Activated CD8-positive, alpha-beta memory T cell treated with anti-CD3 and anti-CD28 coated beads, Interleukin-2, amount 50 U/mL, for 24 hours (primary cell): ENCODE results near the gene ST7L.

Experiments used
- DNase-seq: peaks from one replicate; pipeline ENCODE4 v3.0.0-alpha.2; 2020; ENCODE audit errors: extremely low read depth

Gene ST7L

GRCh38 chr1:112618114-112618720 is 724 bp downstream of the ST7L start:
- no peak for DNase-seq

DNA sequence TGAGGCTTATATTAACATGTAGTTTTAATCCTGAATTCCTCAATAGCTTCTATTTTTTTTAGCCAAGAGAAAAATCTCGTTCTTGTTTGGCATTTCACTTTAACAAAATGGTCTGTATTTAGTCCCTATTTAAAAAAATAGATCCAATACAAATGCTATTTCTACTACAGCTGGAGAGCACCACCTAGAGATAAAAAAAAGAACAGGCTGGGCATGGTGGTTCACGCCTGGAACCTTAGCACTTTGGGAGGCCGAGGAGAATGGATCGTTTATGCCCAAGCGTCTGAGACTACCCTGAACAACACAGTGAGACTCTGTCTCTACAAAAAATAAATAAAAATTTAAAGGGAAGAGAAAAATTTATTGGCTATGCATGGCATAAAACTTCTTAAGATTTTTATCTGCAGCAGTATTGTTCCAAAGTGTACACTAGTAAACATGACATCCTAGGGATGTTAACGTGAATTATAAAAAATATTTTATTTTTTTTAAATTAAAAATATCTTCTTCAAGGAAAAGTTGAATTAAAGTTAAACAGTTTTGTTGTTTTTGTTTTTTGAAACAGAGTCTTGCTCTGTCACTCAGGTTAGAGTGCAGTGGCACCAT is 4.4 kb downstream of the ST7L start:
- DNase-seq, result no peak

- DNase-seq, result no peak
These were observed 13.2 kb downstream of the ST7L start for GRCh38 chr1:112605633-112606327.

GRCh38 chr1:112603541-112603940 is 15.4 kb downstream of the ST7L start:
- no peak for DNase-seq

GRCh38 chr1:112603012-112603411 is 15.9 kb downstream of the ST7L start:
- DNase-seq, result no peak

- no peak for DNase-seq
These were observed 19.5 kb downstream of the ST7L start for GRCh38 chr1:112599477-112599876.

DNA sequence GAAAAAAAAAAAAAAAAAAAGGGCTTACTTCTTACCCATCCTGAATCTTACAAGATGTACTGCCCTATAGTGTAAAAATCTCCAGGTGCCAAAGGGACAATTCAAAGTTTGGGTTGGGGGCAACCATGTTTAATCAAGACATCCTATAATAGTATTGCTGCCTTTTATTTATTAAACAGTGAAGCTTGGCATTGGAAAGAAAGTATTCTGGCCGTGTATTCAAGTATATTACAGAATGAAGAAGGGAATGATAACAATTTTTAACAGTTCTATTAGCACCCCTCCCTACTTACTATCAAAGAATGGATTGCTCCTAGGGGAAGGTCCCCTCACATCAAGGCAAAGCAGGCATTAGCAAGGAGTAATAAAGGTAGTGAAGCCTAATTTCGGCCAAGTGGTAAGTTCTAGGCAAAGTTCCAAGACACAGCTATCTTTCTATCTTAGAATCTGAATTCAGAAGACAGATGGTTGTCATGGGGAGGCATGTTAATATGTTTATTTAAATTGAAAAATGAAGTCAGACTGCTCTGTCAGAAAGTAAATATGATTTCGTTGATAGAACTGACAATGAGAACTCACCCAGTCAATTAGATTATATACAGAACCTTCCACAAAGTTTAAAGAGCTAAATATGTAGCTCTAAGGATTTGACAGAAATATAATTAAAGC is 24.6 kb downstream of the ST7L start:
- DNase-seq, result no peak

- DNase-seq, result no peak
These were observed 29.2 kb downstream of the ST7L start for GRCh38 chr1:112589766-112590165.

GRCh38 chr1:112583366-112583765 is 35.6 kb downstream of the ST7L start:
- no peak for DNase-seq

DNA sequence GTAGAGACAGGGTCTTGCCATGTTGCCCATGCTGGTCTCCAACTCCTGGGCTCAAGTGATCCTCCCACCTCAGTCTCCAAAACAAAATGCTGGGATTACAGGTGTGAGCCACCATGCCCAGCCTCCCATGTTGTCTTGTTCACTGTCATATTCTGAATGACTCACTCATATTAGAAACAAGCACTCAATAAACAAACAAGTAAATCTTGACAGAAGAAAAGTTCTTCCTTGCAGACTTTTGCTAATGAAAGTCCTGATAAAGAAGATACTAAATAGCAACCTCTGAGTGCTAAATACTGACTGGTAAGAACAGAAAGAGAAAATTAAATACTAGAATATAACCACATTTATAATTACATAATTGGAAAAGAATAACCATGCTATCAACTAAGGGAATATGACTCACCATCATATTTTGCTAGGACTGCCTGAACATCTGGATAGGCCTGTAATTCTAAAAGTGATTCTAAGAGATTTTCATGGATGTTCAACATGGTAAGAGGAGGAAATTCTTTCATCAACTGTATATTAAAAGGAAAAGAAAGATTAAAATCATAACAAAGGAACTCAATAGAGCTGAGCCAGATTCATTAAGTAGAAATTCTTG is 37.3 kb downstream of the ST7L start:
- no peak for DNase-seq

DNA sequence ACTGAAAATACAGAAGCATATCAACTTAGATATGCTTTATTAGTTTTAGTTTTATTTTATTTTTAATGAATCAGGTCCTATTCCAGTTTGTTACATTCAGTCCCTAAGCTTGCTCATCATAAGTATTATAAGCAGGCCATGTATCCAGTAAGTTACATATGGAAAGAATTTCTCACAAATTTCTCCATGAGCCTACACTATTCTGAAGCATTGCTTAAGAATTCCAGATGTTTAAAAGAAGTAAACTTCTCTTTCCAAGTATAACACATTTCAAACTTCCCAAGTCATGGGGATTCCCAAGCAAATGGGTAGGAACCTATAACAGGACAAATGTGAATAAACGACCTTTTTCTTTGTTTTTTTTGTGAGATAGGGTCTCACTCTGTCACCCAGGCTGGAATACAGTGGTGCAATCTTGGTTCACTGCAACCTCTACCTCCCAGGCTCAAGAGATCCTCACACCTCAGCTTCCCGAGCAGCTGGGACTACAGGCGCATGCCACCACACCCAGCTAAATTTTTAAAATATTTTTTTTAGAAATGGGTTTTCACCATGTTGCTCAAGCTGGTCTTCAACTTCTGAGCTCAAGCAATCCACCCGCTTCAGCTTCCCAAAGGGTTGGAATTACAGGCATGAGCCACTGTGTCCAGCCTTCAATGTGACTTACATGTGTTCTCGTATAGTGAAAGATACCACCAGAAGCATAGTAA is 39.0 kb downstream of the ST7L start:
- no peak for DNase-seq

DNA sequence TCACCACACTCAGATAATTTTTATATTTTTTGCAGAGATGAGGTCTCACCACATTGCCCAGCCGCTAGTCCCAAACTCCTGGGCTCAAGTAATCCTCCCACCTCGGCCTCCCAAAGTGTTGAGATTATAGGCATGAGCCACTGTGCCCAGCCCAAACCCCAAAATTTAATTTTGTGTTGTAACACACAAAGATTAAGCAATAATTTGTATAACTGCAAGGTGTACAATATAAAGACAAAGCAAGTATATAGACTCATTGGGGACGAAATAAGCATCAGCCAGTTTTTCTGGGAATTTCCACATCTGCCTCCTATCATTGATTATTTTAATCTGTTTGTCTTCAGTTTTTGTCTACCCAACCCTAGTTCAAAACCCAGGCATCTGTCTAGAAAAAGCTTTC is 42.7 kb downstream of the ST7L start:
- DNase-seq, result no peak

- no peak for DNase-seq
These were observed 43.7 kb downstream of the ST7L start for GRCh38 chr1:112575154-112575804.

GRCh38 chr1:112565800-112566199 is 53.1 kb downstream of the ST7L start:
- no peak for DNase-seq

GRCh38 chr1:112564081-112564480 is 54.9 kb downstream of the ST7L start:
- no peak for DNase-seq

- no peak for DNase-seq
These were observed 55.6 kb downstream of the ST7L start for GRCh38 chr1:112563341-112563740.

GRCh38 chr1:112558634-112559033 is 60.3 kb downstream of the ST7L start:
- no peak for DNase-seq

DNA sequence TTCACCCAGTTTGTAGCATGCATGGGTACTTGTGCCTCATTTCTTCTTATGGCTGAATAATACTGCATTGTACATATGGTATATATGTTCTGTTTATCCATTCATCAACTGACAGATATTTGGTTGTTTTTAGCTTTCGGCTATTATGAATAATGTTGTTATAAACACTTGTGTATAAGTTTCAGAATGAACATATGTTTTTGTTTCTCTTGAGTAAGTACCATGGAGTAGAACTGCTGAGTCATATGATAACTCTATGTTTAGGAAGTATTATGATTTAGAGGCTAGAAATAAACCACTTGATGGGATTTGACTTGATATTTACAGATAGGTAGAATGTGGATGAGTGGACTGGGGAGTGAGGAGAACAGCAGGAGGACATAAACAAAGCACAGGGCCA is 61.6 kb downstream of the ST7L start:
- DNase-seq, result no peak

- no peak for DNase-seq
These were observed 64.5 kb downstream of the ST7L start for GRCh38 chr1:112554411-112554810.

DNA sequence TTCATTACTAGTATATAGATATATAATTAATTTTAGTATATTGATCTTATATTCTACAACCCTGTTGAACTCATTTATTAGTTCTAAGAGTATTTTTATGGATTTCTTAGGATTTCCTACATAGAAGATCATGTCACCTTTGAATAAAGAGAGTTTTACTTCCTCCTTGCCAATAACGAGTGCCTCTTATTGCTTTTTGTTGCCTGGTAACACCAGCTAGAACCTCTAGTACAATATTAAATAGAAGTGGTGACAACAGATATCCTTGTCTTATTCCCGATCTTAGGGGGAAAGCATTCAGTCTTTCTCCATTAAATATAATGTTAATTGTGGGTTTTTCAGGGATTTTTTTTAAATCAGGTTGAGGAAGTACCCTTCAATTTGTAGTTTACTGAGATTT is 69.4 kb downstream of the ST7L start:
- DNase-seq, result no peak

DNA sequence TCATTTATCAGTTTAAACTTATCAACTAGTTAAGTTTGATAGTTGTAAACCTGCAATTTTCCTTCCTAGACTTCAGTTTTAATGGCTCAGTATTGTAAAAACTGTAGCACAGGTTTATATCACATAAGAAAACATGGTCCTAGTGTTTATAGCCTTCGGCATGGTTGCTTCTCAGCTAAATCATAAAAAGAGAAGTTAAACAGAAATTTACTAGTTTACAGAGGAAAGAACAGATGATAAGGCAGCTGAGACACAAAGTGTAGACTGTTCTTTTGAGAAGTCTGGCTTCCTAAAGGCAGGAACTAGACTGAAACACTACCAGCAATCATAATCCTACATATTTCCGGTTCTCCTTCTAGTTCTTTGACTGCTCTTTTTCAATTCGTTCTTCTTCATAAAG is 70.4 kb downstream of the ST7L start:
- no peak for DNase-seq
